Muscle of leg (tissue), 11 donors: ENCODE measurements around the gene STAB1. TPM values are rescaled to one million over a fixed set of nuclear protein-coding genes. Genes with fewer than 3 reads are reported as not detected.

Source experiments
- DNase-seq: peaks from one replicate; pipeline ENCODE4 v3.0.0; 2013
- H3K27ac ChIP-seq: one replicate; pipeline ENCODE4 v1.5.1; 2013; ENCODE audit warnings: mild to moderate bottlenecking, low read length, control low read depth
- H3K27me3 ChIP-seq: one replicate; pipeline ENCODE4 v1.6.1; 2013; ENCODE audit warnings: low read length; ENCODE audit not compliant: control insufficient read depth, insufficient read depth
- H3K36me3 ChIP-seq: one replicate; pipeline ENCODE4 v1.6.1; 2013; ENCODE audit warnings: low read length; ENCODE audit not compliant: control insufficient read depth, insufficient read depth
- H3K4me1 ChIP-seq: one replicate; pipeline ENCODE4 v1.6.1; 2013; ENCODE audit warnings: low read length; ENCODE audit not compliant: control insufficient read depth, insufficient read depth
- H3K4me3 ChIP-seq: one replicate; pipeline ENCODE4 v1.5.1; 2013; ENCODE audit warnings: low read length, control low read depth
- H3K9me3 ChIP-seq: replicated peaks from 2 replicates; pipeline ENCODE4 v1.6.1; 2013; ENCODE audit warnings: low read depth, low read length; ENCODE audit not compliant: control insufficient read depth
- WGBS: methylation state at CpG from one replicate; pipeline ENCODE4 v1.1.5; 2013; ENCODE audit warnings: missing lambda C conversion rate; ENCODE audit not compliant: insufficient coverage; 5-methylcytosine and 5-hydroxymethylcytosine counted together
- polyA plus RNA-seq, 8 donors: library from polyadenylated mRNA; unstranded; fragments of 120-200 nt; gene quantifications; one replicate each; pipeline versions ENCODE4 v1.2.1 to v1.2.3, GENCODE V29; 2013; ENCODE audit warnings: inconsistent platforms in 1 of 8, low replicate concordance in 1 of 8; ENCODE audit not compliant: insufficient read length in 8 of 8, insufficient read depth in 1 of 8
- total RNA-seq: library from RNA; stranded (reverse); fragments of 120-200 nt; gene quantifications from one replicate; pipeline ENCODE4 v1.2.4, GENCODE V29; 2013

The STAB1 gene
- total and polyA plus RNA-seq, 9 donors: 39.4 to 60.5 (median 53.1) TPM

DNA sequence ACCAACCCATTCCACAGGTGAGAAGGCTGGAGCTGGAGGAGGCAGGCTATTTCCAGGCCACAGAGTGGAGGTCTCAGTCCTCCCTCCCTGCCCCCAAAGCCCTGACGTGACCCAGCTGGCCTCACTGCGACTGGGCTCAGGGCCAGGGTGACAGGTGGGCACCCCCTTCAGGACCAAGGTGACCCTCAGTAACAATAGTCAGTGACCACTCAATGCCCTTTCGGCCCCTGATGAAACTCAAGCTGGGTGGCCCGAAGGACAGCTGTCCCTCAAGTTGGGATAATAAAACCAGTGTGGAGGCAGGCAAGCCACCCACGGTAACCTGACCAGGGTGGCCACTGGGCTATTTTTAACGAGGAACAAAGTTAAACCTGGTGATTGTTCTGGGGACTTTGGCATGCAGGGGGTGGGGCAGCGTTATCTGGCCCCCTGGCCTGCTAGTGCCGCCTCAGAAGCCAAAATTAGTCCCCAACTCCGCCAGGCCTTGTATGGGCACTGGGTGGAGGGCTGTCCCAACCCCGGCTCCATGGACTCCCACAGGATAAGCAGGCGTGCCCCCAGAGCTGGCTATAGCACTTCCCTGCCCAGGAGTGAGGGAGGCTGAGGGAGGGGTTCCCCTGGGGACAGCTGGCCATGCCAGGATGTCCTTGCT, 42.4 kb upstream of the STAB1 start:
- no peaks in the 10 kb centered on the region for H3K27me3 ChIP-seq
- peak overlapping the region; percentile 35 for H3K4me3 ChIP-seq
- 50% methylated on average over 7 of the region's 11 CpGs for WGBS
- H3K9me3 ChIP-seq: no peaks in the 10 kb centered on the region
- H3K4me1 ChIP-seq: peaks cover 69% of the 10 kb centered on the region
- peaks cover 4% of the 10 kb centered on the region for H3K36me3 ChIP-seq
- peak overlapping the region; percentile 77 for H3K27ac ChIP-seq
- peak; percentile 54 for DNase-seq

DNA sequence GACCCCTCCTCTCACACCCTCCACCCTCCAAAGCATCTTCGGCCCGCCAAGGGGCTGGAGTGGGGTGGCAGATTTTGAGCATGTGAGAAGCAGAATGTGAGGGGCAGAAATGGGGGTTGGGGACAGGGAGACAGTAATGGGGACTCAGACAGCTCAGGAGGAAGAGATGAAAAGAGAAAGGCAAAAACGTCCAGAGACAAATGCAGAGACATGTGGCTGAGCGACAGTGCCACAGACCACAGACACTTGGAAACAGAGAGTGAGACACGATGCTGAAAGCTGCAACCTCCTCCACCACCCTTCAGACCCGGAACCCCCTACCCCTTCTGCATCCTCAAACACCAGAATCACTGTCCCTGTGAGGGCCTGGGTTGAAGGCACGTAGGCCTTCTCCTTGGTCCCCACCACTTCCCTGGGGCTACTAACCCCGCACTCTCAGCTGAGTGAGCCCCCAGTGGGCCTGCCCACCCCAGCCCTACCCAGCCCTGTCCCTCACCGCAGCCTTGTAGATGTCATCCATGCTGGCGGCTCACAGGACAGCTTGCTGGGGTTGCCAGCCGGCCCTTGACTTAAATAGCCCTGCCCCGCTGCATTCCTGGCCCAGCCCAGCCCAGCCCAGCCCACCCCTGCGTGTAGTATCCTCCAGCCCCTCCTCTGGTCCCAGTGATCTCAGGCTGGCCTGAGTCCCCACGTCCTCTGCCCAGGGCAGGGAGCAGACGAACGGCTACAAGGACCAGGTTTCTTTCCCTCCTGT, 41.5 kb upstream of the STAB1 start, which contains the start of gene TNNC1:
TSS of gene TNNC1 (minus strand) at position 546 of the 754 bp plus-strand sequence. CDS start at position 520, 26 bp downstream.
- 29% methylated on average over 13 of the region's 16 CpGs for WGBS
- peaks cover 14% of the 10 kb centered on the region for H3K36me3 ChIP-seq
- H3K4me3 ChIP-seq: peak within 1 kb of the TSS; percentile 99
- H3K9me3 ChIP-seq: no peaks in the 10 kb centered on the region
- peak; percentile 57 for DNase-seq
- no peaks in the 10 kb centered on the region for H3K27me3 ChIP-seq
- peak within 1 kb of the TSS; percentile 90 for H3K27ac ChIP-seq
- H3K4me1 ChIP-seq: peaks cover 69% of the 10 kb centered on the region

DNA sequence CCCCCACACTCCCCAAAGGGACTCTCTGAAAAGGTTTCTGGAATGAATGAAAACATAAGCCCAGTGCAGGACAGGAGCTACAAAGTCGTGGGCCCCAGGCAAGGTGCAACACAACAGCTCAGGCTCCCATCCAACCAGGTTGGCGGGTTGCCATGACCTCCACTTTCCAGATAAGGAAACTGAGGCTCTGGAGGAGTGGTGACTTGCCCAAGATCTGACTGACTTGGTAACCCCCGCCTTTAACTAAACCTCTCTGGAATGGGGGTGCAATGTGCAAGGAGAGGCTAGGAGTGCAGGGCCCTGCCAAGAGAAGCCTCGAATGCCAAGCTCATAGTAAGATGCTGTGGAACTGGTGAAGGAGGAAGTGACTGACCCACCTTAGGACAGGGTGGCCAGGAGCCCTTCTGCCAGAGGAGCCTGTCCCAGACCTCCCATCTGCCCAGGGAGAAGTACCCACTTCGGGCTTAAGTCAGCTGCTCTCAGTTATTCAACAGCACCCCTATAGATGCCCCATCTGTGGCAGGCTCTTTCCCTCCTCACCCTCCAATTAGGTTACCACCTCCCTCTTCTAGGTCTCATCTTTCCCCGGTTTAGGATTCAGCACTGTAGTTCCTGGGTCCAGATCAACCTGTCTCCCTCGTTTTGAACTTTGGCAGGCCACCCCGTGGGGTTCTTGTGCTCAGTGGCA, 40.7 kb upstream of the STAB1 start:
- peak overlapping the region; percentile 90 for H3K27ac ChIP-seq
- no peaks in the 10 kb centered on the region for H3K9me3 ChIP-seq
- no peak overlapping the region for H3K4me3 ChIP-seq
- no peaks in the 10 kb centered on the region for H3K27me3 ChIP-seq
- WGBS: 67% methylated on average over 6 of the region's 8 CpGs
- DNase-seq: no peak
- peaks cover 21% of the 10 kb centered on the region for H3K36me3 ChIP-seq
- H3K4me1 ChIP-seq: peaks cover 64% of the 10 kb centered on the region

DNA sequence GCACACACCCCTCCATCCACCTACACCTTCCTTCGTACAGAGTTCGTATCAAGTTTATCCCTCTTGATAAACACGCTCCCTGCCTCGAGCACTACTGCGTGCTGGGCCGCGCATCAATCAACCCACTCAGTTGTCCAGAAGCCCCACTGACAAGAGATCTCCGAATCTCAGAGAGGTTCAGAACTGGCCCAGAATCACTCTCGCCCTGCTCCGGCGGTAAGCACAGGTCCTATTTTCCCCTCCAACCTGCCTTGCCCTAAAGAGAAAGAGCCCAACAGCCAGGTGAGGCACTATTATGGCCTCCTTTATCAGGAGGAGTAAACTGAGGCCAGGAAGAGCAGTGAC, 40.2 kb upstream of the STAB1 start:
- Histone ChIP-seq H3K27ac (peak overlapping the region; percentile 90), H3K4me1 (peaks cover 61% of the 10 kb centered on the region), H3K36me3 (peaks cover 21% of the 10 kb centered on the region), H3K4me3 (peak overlapping the region; percentile 99), H3K27me3 (no peaks in the 10 kb centered on the region), H3K9me3 (no peaks in the 10 kb centered on the region)
- DNase-seq: no peak
- WGBS: 66% methylated on average over 11 of the region's 11 CpGs

DNA sequence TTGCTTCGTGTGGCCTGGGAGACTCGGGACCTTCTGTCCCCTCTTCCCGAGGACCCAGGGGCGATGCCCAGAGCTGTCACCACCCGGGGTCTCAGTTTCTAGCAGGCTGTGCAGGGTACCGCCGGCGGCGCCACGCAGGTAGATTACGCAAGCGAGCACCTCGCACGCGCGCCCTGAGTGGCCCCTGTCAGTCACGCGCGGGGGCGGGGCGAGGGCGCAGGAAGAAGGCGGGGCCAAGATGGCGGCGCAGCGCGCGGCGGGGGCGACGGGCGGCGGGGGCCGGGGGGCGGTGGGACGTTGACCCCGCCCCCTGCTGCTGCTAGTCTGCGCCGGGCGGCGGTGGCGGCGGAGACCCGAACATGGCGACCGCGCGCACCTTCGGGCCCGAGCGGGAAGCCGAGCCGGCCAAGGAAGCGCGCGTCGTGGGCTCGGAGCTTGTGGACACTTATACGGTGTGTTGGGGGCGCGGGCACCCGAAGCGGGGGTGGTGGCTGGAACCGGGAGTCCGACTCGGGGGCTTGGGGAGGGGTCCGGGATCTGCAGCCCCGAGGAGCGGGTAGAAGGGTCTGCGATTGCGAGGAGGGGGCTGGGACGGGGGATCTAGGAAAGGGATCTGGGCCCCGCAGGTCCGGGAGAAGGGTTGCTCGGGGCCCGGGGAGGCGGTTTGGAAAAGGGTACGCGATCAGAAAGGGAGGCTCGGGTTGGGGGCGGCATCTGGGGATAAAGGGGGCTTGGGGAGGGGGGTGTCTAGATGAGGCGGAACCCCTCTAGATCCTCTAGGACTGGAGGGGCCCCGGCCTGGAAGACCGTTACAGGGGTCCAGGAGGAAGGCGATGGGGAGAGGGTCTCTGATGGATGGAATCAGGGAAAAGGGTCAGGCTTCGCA, 39.6 kb upstream of the STAB1 start, which contains the start of gene NISCH:
TSS of gene NISCH (plus strand) at position 322 of the 886 bp plus-strand sequence. CDS start at position 360, 38 bp downstream.
- DNase-seq: peak; percentile 92
- Histone ChIP-seq H3K27ac (peak within 1 kb of the TSS; percentile 92), H3K4me1 (peaks cover 55% of the 10 kb centered on the region), H3K36me3 (peaks cover 27% of the 10 kb centered on the region), H3K27me3 (no peaks in the 10 kb centered on the region), H3K4me3 (peak within 1 kb of the TSS; percentile 99), H3K9me3 (no peaks in the 10 kb centered on the region)
- WGBS: 1% methylated on average over 85 of the region's 86 CpGs

DNA sequence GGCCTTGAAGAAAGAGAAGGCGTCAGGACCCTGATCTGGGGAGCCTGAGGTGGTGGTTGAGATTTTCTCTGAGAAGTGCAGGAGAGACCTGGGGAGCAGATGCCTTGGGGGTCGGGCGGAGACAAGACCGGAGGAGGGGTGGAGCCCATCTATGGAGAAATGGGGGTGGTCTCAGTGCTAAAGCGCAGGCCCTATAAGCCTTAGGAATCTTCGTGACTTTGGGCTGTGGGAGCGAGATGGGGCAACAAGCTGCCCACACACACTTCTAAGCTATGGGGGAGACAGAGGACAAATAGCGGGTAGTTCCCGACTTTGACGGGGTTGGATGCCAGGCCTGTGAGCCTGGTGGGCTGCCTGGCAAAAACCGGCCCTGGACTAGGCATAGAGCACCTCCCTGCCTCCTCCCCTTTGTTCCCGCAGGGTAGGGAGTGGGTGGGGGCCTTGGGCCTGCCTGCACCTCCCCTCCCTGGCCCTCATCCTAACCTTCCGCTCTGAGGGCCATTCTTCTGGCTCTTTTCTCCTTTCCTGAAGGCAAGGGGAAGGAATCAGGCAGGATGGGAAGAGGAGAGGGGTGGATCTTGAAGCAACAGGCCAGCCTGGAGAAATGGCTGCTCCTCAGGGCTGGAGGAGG, 38.9 kb upstream of the STAB1 start:
- peak; percentile 88 for DNase-seq

GRCh38 chr3:52456800-52457183, 38.3 kb upstream of the STAB1 start:
- no peaks in the 10 kb centered on the region for H3K9me3 ChIP-seq
- peak overlapping the region; percentile 92 for H3K27ac ChIP-seq
- H3K4me3 ChIP-seq: peak overlapping the region; percentile 99
- H3K36me3 ChIP-seq: peaks cover 34% of the 10 kb centered on the region
- no CpG with 5 or more reads among the region's 5 CpGs for WGBS
- no peak for DNase-seq
- no peaks in the 10 kb centered on the region for H3K27me3 ChIP-seq
- peaks cover 47% of the 10 kb centered on the region for H3K4me1 ChIP-seq

More for the DNA sequence above, 38.9 kb upstream of the STAB1 start:
- H3K27ac ChIP-seq: peak overlapping the region; percentile 92
- H3K27me3 ChIP-seq: no peaks in the 10 kb centered on the region
- H3K36me3 ChIP-seq: peaks cover 34% of the 10 kb centered on the region
- H3K9me3 ChIP-seq: no peaks in the 10 kb centered on the region
- H3K4me1 ChIP-seq: peaks cover 47% of the 10 kb centered on the region
- 0% methylated on average over 1 of the region's 13 CpGs for WGBS
- peak overlapping the region; percentile 99 for H3K4me3 ChIP-seq

DNA sequence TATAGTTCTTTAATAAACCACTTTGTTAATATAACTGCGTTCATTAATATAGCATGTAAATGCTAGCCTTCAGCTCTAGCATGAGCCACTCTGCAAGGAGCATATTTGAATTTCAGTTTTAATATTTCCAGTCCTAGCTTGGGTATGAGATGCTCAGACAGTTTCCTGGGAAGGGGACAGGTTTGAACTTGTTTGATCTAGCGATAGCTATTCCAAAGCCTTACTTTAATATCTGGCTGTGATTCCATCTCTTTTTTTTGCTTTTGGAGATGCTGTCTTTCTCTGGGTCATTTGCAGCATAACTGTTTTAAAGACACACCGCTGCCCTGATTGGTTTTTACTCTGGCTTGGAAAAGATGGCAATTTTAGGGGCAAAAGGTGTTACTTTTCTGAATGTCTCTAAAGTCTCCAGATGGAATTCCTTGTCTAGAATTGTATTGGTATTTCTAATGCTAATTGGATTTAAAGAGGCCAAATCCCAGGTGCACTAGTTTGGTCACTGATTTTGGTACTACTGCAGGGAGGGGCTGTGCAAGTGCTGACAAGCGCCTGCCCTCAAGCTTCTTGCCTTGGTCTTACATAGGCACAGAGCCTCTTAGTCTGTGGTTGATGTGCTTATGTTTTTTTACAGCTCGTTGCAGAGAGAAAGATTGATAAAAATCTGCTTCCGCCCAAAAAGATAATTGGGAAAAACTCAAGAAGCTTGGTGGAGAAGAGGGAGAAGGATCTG, 36.9 kb upstream of the STAB1 start:
- WGBS: 100% methylated on average over 4 of the region's 6 CpGs
- Histone ChIP-seq H3K27ac (no peak overlapping the region), H3K9me3 (no peaks in the 10 kb centered on the region), H3K36me3 (peaks cover 40% of the 10 kb centered on the region), H3K4me1 (peaks cover 34% of the 10 kb centered on the region), H3K27me3 (no peaks in the 10 kb centered on the region), H3K4me3 (no peak overlapping the region)
- no peak for DNase-seq
